T-helper 2 cell treated with Interferon-gamma antibody and Interleukin-4, amounts not matched to agents 100 ng/mL and 5 ng/mL, for 36 hours (primary cell): Measurements from ENCODE around the gene GNA14. TPM values are rescaled to one million over a fixed set of nuclear protein-coding genes. Genes with fewer than 3 reads are reported as not detected.
"Not testable (repeated sequence)": the region's sequence is repeated elsewhere in the genome, so short reads cannot be mapped to it uniquely, and the experiment has no call there.

Experiments
- intact Hi-C: fragments of 100-400 bp; cut with micrococcal nuclease; formaldehyde crosslinking; loops from one replicate; pipeline ENCODE4 v1.15.1; 2023
- total RNA-seq: library from RNA; stranded (reverse); gene quantifications from 2 replicates; pipeline ENCODE4 v1.2.3, GENCODE V29; 2022

The GNA14 gene
- total RNA-seq = not detected in 2 replicates

- intact Hi-C loops = no loop called here
These were observed at the start of gene GNA14 for GRCh38 chr9:77648234-77649108. Gene GNA14 (minus strand): TSS chr9:77648322. CDS start chr9:77647793, 529 bp downstream.

- intact Hi-C loops = no loop called here
These were observed 49.3 kb upstream of the GNA14 start for GRCh38 chr9:77697238-77697984.

- intact Hi-C loops = not testable (repeated sequence)
These were observed 42.6 kb upstream of the GNA14 start for GRCh38 chr9:77690723-77691122.

GRCh38 chr9:77690119-77690518 is 42.0 kb upstream of the GNA14 start:
- intact Hi-C loops = not testable (repeated sequence)

- intact Hi-C loops = not testable (repeated sequence)
These were observed 39.6 kb upstream of the GNA14 start for GRCh38 chr9:77687737-77688136.

- intact Hi-C loops = no loop called here
These were observed 32.5 kb upstream of the GNA14 start for GRCh38 chr9:77680581-77680980.

GRCh38 chr9:77679661-77680368 is 31.7 kb upstream of the GNA14 start:
- intact Hi-C loops = no loop called here

- intact Hi-C loops = no loop called here
These were observed 31.0 kb upstream of the GNA14 start for GRCh38 chr9:77679088-77679487.

GRCh38 chr9:77677957-77678535 is 29.9 kb upstream of the GNA14 start:
- intact Hi-C loops = no loop called here

GRCh38 chr9:77677397-77677796 is 29.3 kb upstream of the GNA14 start:
- intact Hi-C loops = no loop called here

- intact Hi-C loops = no loop called here
These were observed 26.0 kb upstream of the GNA14 start for GRCh38 chr9:77673941-77674791.

- intact Hi-C loops = no loop called here
These were observed 24.1 kb upstream of the GNA14 start for GRCh38 chr9:77672183-77672582.

GRCh38 chr9:77667151-77667550 is 19.0 kb upstream of the GNA14 start:
- intact Hi-C loops = no loop called here

GRCh38 chr9:77663754-77664153 is 15.6 kb upstream of the GNA14 start:
- intact Hi-C loops = no loop called here

GRCh38 chr9:77661566-77662085 is 13.5 kb upstream of the GNA14 start:
- intact Hi-C loops = no loop called here

- intact Hi-C loops = loop anchor here (10.0 kb wide), 1 partner anchor 375 kb away; the partner anchor contains the start of gene GNAQ
These were observed 11.8 kb upstream of the GNA14 start for GRCh38 chr9:77659926-77660325.

- intact Hi-C loops = loop anchor here (10.0 kb wide), 1 partner anchor 384 kb away; the partner anchor contains the start of gene GNAQ
These were observed 3.1 kb upstream of the GNA14 start for GRCh38 chr9:77651203-77651602.

GRCh38 chr9:77649109-77649812 is 1.1 kb upstream of the GNA14 start:
- intact Hi-C loops = no loop called here
